Measurements from ENCODE around the gene NKG7.
A peak's percentile ranks its signal among the peaks of the same experiment; 100 is the strongest.

The NKG7 gene

DNA sequence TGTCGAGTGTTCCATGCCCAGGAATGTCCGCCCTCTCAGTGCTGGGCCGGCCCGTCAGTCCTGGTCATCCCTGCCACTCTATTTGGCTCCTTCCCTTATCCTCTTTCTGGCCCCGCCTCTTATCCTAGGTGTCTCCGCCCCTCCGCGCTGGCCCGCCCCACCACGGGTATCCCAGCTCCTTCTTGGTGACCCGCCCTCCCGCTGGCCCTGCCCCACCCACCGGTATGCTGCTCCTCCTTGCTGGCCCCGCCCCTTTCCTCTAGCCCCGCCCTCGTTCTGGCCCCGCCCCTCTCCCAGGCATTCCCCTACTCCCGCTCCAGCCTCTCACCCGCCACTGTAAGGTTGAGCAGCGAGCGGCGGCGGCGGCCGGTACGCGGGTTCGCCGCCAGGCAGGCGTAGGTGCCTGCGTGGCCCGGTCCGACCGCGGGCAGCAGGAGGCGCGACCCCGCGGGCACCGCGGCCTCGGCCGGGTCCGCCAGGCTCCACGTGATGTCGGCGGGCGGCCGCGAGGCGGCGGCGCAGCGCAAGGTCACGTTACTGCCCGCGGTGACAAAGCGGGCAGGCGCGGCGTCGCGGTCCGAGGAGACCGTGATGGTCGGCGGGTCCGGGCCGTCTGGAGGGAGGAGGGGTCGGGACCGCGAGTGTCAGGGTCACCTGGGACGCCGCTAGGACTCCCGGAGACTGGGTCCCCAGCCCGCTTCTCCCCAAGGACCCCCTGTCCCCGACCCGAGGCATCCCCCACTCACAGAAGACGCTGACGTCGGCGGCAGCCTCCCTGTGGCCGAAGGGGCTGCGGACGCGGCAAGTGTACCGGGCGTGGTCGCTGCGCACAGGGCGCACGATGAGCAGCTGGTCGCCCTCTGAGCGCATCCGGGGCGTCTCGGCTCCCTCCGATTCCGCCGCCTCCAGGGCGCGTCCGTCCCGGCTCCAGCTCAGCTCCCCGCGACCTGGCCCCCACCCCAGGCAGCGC lies 32.5 kb downstream of the NKG7 start:
- H3K4me3 ChIP-seq (ENCODE audit: low read depth, low read length) = peak overlapping the region; percentile 90
- peaks cover 9% of the 10 kb centered on the region for H3K27me3 ChIP-seq (ENCODE audit: control insufficient read depth, insufficient read depth, low read length)
- no peaks in the 10 kb centered on the region for H3K9me3 ChIP-seq (ENCODE audit: control insufficient read depth, insufficient read depth, low read length)
- H3K4me1 ChIP-seq (ENCODE audit: control insufficient read depth, insufficient read depth, low read length) = peaks cover 7% of the 10 kb centered on the region
- H3K36me3 ChIP-seq (ENCODE audit: control insufficient read depth, insufficient read depth, low read length) = peaks cover 2% of the 10 kb centered on the region
- H3K9ac ChIP-seq (ENCODE audit: low read depth, low read length) = no peak overlapping the region

DNA sequence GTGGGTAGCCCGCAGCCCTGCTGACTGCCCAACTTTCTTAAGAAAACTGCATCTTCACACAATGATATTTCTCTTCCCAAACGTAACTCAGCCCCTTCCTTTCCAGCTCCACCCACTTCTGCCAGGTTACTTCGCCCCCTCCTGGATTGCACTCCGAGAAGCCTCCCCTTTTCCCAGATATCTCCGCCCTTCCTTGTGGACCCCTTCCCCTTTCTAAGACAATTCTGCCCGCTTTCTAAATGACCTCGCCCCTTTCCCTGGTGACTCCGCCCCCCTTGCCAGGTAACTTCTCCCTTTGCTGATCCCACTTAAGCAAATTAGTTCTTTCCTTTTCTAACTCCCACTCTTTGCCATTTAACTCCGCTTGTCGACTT lies 33.2 kb downstream of the NKG7 start:
- Histone ChIP-seq H3K36me3 (ENCODE audit: control insufficient read depth, insufficient read depth, low read length) (peaks cover 2% of the 10 kb centered on the region), H3K9ac (ENCODE audit: low read depth, low read length) (no peak overlapping the region), H3K4me1 (ENCODE audit: control insufficient read depth, insufficient read depth, low read length) (peaks cover 7% of the 10 kb centered on the region), H3K4me3 (ENCODE audit: low read depth, low read length) (peak overlapping the region; percentile 90), H3K9me3 (ENCODE audit: control insufficient read depth, insufficient read depth, low read length) (no peaks in the 10 kb centered on the region), H3K27me3 (ENCODE audit: control insufficient read depth, insufficient read depth, low read length) (peaks cover 9% of the 10 kb centered on the region)

DNA sequence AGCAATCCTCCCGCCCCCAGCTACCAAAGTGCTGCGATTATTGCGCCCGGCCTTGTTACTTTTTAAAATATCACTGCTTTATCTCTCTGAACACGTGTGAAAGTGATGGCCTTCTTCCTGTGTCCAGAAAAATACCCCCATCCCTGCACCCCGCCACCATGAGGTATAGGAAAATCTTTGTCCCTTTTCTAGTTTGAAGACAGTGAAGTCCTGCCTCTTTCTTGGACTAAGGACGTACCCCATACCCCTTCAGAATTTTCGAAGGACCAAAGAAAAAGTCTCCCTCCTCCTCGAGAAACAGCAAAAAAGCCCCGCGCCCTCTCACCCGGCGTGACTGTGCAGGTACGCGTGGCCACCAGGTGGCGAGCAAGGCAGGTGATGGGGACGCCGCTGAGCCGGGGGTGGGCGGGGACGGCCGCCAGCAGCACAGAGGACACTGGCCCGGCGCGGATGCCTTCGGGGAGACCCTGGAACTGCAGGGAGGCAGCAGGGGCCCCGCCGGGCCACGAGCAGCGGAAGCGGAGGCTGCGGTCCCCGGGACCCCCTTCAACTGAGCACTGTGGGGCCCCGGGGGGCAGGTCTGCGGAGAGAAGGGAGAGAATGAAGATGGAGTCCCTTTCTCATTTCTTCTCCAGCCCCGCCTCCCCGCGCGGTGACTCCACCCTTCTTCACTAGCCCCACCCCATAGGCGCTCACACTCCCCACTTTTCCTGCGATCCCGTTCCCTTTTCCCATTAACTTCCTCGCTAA lies 33.7 kb downstream of the NKG7 start:
- Histone ChIP-seq H3K4me3 (ENCODE audit: low read depth, low read length) (peak overlapping the region; percentile 90), H3K36me3 (ENCODE audit: control insufficient read depth, insufficient read depth, low read length) (peaks cover 2% of the 10 kb centered on the region), H3K4me1 (ENCODE audit: control insufficient read depth, insufficient read depth, low read length) (peaks cover 7% of the 10 kb centered on the region), H3K9ac (ENCODE audit: low read depth, low read length) (peak overlapping the region; percentile 37), H3K27me3 (ENCODE audit: control insufficient read depth, insufficient read depth, low read length) (peaks cover 9% of the 10 kb centered on the region), H3K9me3 (ENCODE audit: control insufficient read depth, insufficient read depth, low read length) (no peaks in the 10 kb centered on the region)

DNA sequence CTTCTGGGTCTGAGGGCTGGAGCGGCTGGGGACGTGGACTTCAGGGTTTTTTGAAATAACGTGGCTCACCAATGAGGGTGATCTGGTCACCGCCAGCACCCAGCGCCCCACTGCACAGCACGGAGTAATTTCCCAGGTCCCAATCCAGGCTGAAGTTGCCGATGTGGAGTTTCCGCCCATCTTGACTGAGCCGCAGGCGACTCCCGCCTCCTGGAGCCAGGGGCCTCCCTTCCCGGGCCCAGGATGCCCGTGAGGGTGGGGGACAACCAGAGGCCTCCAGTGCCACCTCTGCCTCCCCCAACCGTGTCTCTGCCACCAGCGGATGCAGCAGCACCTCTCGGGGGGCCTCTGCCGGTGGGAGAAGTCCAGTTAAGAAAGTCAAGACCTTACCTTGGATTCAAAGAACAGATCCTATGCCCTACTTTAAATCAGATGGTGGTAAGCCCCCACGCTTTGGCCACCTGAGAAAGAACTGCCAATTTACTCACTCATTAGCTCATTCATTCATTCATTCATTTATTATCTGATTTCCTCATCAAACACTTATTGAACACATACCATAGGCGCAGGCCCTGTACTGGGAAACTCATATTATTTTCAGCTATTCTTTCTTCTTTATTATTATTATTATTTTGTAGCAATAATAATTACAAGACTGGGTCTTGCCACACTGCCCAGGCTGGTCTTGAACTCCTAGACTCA lies 34.4 kb downstream of the NKG7 start:
- Histone ChIP-seq H3K4me3 (ENCODE audit: low read depth, low read length) (peak overlapping the region; percentile 90), H3K9me3 (ENCODE audit: control insufficient read depth, insufficient read depth, low read length) (no peaks in the 10 kb centered on the region), H3K4me1 (ENCODE audit: control insufficient read depth, insufficient read depth, low read length) (peaks cover 7% of the 10 kb centered on the region), H3K9ac (ENCODE audit: low read depth, low read length) (no peak overlapping the region), H3K36me3 (ENCODE audit: control insufficient read depth, insufficient read depth, low read length) (peaks cover 2% of the 10 kb centered on the region), H3K27me3 (ENCODE audit: control insufficient read depth, insufficient read depth, low read length) (peaks cover 9% of the 10 kb centered on the region)

DNA sequence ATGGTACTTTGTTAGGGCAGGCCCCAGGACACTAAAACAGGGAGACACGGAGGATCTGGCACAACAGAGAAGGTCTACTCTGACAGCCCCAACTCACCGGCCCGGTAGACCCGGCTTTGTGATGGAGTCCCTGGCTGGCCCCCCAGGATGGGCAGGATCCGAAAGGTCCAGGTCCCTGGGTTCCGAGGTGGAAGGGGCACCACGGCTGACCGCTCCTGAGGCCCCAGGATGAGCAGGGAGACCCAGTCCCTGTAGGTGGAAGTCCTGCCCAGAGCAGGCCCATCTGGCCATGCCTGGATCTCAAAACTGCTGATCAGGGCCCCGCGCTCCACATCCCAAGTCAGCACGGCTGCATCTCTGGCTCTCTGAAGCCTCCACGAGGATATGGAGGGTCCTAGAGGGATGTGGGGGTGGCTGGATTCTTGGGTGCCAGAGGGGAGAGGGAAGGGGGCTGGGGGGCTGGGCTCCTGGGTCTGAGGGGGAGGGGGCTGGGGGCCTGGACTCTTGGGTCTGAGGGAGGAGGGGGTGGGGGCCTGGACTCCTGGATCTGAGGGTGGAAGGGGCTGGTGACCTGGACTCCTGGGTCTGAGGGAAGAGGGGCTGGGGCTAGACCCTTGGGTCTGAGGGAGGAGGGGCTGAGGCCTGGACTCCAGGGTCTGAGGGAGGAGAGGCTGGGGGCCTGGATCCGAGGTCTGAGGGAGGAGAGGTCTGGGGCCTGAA lies 35.2 kb downstream of the NKG7 start:
- Histone ChIP-seq H3K9ac (ENCODE audit: low read depth, low read length) (no peak overlapping the region), H3K4me1 (ENCODE audit: control insufficient read depth, insufficient read depth, low read length) (peaks cover 3% of the 10 kb centered on the region), H3K36me3 (ENCODE audit: control insufficient read depth, insufficient read depth, low read length) (peaks cover 5% of the 10 kb centered on the region)

DNA sequence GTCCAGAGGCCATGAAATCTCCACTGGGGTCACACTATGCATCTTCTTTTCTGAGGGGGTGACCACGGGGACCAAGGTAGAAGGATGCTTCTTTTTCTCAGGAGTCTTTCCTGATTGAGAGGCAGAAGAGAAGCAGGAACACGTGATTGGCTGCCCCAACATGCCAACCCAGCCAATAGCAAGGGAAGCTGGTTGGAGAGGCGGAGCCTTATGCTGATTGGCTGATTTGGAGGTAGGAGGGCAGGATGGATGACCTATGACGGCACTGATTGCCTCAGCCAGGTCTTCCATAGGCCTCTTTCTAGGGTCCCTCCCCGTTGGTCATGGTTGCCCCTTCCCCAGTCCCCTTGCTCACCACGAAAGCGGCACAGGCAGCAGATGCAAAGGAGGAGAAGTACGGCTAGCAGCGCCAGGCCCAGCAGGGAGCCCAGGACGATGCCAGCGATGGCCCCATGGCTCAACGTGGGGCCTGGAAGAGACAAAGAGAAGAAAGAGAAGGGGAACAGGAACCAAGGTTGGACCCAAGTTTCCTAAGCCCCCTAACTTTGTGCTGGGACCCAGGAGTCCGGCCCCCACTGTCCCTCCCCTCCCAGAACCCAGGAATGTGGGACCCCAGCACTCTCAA lies 38.5 kb downstream of the NKG7 start:
- Histone ChIP-seq H3K9ac (ENCODE audit: low read depth, low read length) (no peak overlapping the region), H3K9me3 (ENCODE audit: control insufficient read depth, insufficient read depth, low read length) (no peaks in the 10 kb centered on the region), H3K4me1 (ENCODE audit: control insufficient read depth, insufficient read depth, low read length) (no peaks in the 10 kb centered on the region), H3K4me3 (ENCODE audit: low read depth, low read length) (no peak overlapping the region), H3K36me3 (ENCODE audit: control insufficient read depth, insufficient read depth, low read length) (peaks cover 19% of the 10 kb centered on the region), H3K27me3 (ENCODE audit: control insufficient read depth, insufficient read depth, low read length) (no peaks in the 10 kb centered on the region)

More for the DNA sequence above, 35.2 kb downstream of the NKG7 start:
- H3K27me3 ChIP-seq (ENCODE audit: control insufficient read depth, insufficient read depth, low read length) = peaks cover 9% of the 10 kb centered on the region
- no peak overlapping the region for H3K4me3 ChIP-seq (ENCODE audit: low read depth, low read length)
- H3K9me3 ChIP-seq (ENCODE audit: control insufficient read depth, insufficient read depth, low read length) = no peaks in the 10 kb centered on the region

DNA sequence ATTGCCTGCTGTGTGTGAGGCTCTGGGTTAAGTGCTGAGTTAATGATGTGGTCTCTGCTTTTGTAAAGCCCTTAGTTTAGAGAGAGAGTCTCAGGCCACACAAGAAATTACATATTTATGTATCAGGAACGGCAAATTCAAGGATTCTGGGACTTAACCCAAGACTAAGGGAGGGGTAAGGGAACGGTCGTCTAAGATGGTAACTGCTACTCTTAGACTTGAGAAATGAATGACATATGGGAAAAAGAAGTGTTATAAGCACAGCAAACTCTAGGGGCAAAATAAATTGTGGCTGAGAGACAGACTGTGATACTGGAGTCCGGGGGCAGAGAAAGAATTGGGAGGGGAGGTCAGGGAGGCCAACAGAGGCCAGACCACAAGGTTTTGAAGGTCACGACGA lies 40.7 kb downstream of the NKG7 start:
- peaks cover 3% of the 10 kb centered on the region for H3K27me3 ChIP-seq (ENCODE audit: control insufficient read depth, insufficient read depth, low read length)
- H3K9me3 ChIP-seq (ENCODE audit: control insufficient read depth, insufficient read depth, low read length) = no peaks in the 10 kb centered on the region
- H3K9ac ChIP-seq (ENCODE audit: low read depth, low read length) = no peak overlapping the region
- H3K4me1 ChIP-seq (ENCODE audit: control insufficient read depth, insufficient read depth, low read length) = no peaks in the 10 kb centered on the region
- H3K36me3 ChIP-seq (ENCODE audit: control insufficient read depth, insufficient read depth, low read length) = peaks cover 19% of the 10 kb centered on the region
- no peak overlapping the region for H3K4me3 ChIP-seq (ENCODE audit: low read depth, low read length)

DNA sequence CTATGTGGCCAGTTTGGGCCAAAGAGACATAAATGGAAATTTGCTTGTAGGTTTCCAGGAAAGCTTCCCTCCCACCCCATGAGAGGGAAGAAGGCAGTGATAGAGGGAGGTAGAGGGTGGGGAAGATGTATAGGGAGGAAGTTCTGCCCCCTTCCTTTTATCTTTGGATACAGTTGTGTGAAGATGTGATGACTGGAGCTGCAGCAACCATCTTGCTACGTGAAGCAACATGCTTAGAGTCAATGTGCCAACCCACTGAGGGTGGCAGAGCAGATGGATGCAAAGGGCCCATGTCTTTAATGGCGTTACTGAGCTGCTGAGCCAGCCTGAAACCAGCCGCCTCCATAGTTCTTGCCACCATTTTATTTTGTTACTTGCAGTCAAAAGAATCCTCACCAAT lies 41.3 kb downstream of the NKG7 start:
- Histone ChIP-seq H3K9me3 (ENCODE audit: control insufficient read depth, insufficient read depth, low read length) (no peaks in the 10 kb centered on the region), H3K4me1 (ENCODE audit: control insufficient read depth, insufficient read depth, low read length) (no peaks in the 10 kb centered on the region), H3K36me3 (ENCODE audit: control insufficient read depth, insufficient read depth, low read length) (peaks cover 19% of the 10 kb centered on the region), H3K4me3 (ENCODE audit: low read depth, low read length) (no peak overlapping the region), H3K9ac (ENCODE audit: low read depth, low read length) (no peak overlapping the region), H3K27me3 (ENCODE audit: control insufficient read depth, insufficient read depth, low read length) (peaks cover 4% of the 10 kb centered on the region)

DNA sequence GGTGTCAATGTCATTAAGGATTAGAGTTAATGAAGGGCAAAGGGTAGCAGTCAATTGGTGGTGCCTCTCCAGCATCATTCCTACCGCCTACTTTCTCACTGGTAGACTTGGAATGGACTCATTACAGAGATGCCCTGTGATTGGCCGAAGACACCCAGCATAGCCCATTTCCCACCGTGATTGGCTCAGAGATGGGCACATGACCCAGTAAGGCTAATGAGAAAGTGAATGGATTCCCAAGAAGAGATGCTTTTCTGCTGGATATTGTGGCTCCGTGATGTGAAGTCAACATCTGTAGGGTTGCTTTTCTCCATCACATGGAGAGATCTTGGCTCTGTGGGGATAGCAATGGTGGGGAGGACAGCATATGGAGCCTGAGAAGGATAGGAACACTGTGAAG lies 42.1 kb downstream of the NKG7 start:
- H3K36me3 ChIP-seq (ENCODE audit: control insufficient read depth, insufficient read depth, low read length) = peaks cover 19% of the 10 kb centered on the region
- H3K27me3 ChIP-seq (ENCODE audit: control insufficient read depth, insufficient read depth, low read length) = peaks cover 9% of the 10 kb centered on the region
- H3K9ac ChIP-seq (ENCODE audit: low read depth, low read length) = no peak overlapping the region
- no peaks in the 10 kb centered on the region for H3K4me1 ChIP-seq (ENCODE audit: control insufficient read depth, insufficient read depth, low read length)
- no peaks in the 10 kb centered on the region for H3K9me3 ChIP-seq (ENCODE audit: control insufficient read depth, insufficient read depth, low read length)
- H3K4me3 ChIP-seq (ENCODE audit: low read depth, low read length) = no peak overlapping the region

DNA sequence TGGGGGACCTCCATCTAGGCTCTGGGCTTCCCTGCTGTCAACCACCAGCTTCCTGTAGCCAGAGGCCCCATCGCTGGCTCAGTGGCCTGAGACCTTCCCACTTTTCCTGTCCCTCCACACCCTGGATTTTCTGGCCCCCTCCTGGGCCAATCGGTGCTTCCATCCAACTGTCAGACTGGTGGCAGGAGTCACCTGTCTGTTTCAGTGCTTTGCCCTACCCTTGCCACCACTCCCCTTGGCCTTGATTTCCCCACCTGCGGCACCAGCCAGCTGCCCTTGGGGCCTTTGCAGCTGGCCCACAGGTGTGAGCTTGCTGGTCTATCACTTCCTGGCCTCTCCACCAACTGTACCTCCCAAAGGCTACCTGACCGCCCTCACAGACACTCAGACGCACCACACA lies 43.0 kb downstream of the NKG7 start:
- Histone ChIP-seq H3K27me3 (ENCODE audit: control insufficient read depth, insufficient read depth, low read length) (peaks cover 9% of the 10 kb centered on the region), H3K36me3 (ENCODE audit: control insufficient read depth, insufficient read depth, low read length) (peaks cover 17% of the 10 kb centered on the region), H3K9me3 (ENCODE audit: control insufficient read depth, insufficient read depth, low read length) (no peaks in the 10 kb centered on the region), H3K4me3 (ENCODE audit: low read depth, low read length) (no peak overlapping the region), H3K4me1 (ENCODE audit: control insufficient read depth, insufficient read depth, low read length) (no peaks in the 10 kb centered on the region), H3K9ac (ENCODE audit: low read depth, low read length) (no peak overlapping the region)
